Choroid plexus epithelial cell (primary cell): ENCODE results near the gene TCF15.

ENCODE experiments used
- DNase-seq: peaks from one replicate; pipeline ENCODE4 v3.0.0-alpha.2; 2010; ENCODE audit warnings: low read depth
- H3K4me3 ChIP-seq: 2 replicates; pipeline ENCODE4 v1.5.1; 2011; ENCODE audit warnings: low read depth, mild to moderate bottlenecking, control low read depth, low read length, moderate library complexity
- TF ChIP-seq, protein P1 (sequence below): conservative IDR thresholded peaks from 2 replicates; pipeline ENCODE4 v1.5.1; 2011; ENCODE audit warnings: low read depth, mild to moderate bottlenecking, control low read depth, inconsistent platforms, low read length, moderate library complexity

Gene TCF15

DNA sequence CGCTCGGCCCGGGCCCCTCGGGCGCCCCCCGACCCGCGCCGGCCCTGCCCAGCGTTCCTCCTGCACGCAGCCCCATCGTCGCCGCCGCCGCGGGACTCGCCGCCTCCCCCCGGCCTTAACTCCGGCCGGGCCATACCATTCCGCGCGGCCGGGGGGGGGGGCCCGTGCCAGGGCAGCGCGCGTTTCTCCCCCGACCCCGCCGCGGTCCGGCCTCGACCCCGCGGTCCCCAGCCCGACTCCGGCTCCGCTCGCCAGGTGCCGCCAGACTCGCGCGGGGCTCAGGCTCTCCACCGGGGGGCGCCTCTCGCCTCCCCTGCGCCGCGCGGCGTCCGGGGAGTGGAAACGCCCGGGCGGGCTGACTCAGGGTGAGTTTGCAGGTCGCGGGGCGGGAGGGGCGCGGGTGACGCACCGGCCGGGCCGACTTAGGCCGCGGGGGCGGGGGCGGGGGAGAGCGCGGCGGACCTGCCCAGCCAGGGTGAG lies 43.0 kb upstream of the TCF15 start, which contains the start of gene SRXN1:
Gene SRXN1, minus strand, starts transcription at position 91 of the 480 bp plus-strand sequence. Its CDS starts 15 bp downstream, at position 76.
- TF ChIP-seq, protein P1, sequence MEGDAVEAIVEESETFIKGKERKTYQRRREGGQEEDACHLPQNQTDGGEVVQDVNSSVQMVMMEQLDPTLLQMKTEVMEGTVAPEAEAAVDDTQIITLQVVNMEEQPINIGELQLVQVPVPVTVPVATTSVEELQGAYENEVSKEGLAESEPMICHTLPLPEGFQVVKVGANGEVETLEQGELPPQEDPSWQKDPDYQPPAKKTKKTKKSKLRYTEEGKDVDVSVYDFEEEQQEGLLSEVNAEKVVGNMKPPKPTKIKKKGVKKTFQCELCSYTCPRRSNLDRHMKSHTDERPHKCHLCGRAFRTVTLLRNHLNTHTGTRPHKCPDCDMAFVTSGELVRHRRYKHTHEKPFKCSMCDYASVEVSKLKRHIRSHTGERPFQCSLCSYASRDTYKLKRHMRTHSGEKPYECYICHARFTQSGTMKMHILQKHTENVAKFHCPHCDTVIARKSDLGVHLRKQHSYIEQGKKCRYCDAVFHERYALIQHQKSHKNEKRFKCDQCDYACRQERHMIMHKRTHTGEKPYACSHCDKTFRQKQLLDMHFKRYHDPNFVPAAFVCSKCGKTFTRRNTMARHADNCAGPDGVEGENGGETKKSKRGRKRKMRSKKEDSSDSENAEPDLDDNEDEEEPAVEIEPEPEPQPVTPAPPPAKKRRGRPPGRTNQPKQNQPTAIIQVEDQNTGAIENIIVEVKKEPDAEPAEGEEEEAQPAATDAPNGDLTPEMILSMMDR, result peak; percentile 41
- peak within 1 kb of the TSS; percentile 82 for H3K4me3 ChIP-seq
- peak; percentile 93 for DNase-seq

- TF ChIP-seq, protein P1, result no peak
- peak; percentile 62 for DNase-seq
- H3K4me3 ChIP-seq, result peak overlapping the region; percentile 82
Observed at GRCh38 chr20:652615-653109, 42.6 kb upstream of the TCF15 start.

DNA sequence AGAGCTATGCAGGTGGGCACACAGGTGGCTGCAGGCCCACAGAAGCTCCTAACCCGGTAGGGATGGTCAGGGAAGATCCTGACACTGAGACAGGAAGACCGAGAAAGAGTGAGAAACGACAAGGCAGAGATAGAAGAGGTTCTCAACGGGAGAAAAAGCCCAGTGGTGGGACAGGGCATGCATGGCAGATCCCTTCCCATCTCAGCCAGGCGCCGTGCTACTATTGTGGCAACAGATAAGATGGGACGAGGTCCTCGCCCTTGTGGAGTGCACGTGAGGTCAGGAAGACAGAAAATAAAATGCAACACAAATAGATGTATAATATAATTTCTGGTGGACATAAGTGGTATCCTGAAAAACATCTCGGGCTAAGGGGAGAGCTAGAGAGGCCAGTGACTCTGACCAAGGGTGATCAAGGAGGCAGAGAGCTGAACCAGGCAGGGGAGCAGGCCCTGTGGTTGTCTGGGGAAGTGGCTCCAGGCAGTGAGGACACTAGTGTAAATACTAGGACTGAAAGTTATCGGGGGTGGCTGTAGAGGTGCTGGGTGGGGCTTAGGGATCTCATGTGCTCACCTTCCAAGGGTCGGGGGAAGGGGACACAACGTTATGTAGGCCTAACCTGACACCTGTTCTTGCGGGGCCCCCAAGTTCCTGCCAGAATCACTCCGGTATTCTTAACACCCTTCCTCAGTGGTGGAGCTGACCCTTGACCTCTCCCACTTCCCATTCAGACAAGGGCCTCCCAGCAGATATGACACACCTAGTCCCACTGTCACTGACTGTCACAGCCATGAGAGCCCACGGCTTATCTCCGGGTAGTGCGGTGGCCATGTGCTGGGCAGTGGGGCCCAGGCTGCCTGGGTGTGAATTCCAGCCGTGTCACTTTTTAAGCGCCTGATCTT lies 41.9 kb upstream of the TCF15 start:
- TF ChIP-seq, protein P1, result no peak
- DNase-seq, result no peak
- H3K4me3 ChIP-seq, result peak overlapping the region; percentile 82

DNA sequence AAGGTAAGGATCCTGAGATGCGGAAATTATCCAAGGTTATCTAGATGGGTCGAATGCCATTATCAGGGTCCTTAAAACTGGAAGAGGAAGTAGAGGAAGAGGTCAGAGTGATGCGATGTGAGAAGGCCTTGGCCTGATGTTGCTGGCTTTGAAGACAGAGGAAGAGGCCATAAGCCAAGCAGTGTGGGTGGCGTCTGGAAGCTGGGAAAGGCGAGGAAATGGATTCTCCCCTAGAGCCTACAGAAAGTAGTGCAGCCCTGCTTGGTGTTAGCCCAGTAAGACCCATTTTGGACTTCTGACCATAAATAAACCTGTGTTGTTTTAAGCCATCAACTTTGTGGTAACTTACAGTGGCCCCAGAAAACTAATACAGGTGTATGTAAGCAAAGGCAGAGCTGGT lies 40.8 kb upstream of the TCF15 start:
- DNase-seq, result peak; percentile 37
- no peak overlapping the region for H3K4me3 ChIP-seq

GRCh38 chr20:650281-650680 lies 40.2 kb upstream of the TCF15 start:
- TF ChIP-seq, protein P1, result no peak

More for the DNA sequence above, 40.8 kb upstream of the TCF15 start:
- TF ChIP-seq, protein P1, result peak; percentile 33

DNA sequence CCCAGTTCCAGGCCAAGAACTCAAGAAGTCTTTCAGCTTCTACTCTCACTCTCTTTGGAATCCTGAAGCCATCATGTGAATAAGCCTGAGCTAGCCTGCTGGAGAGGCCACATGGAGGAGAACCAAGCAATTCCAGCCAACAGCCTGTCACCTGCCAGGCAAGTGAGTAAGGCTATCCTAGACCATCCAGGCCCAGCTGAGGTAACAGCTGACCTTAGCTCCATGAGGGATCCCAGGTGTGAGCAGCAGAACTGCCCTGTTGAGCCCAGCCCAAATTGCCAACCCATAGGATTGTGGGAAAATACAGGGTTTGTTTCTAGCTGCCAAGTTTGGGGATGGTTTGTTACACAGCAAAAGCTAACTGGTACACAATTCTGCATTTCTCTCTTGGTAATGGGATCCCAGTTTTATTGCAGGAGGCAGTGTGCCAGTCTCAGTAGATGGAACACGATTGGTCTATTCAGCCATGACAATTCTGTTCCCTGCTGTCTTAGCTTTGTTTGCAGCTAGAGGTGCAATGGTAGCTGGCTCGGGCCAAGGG lies 37.4 kb upstream of the TCF15 start:
- TF ChIP-seq, protein P1, result no peak
- no peak for DNase-seq
- no peak overlapping the region for H3K4me3 ChIP-seq

More at GRCh38 chr20:650281-650680, 40.2 kb upstream of the TCF15 start:
- no peak for DNase-seq
- H3K4me3 ChIP-seq, result no peak overlapping the region
